GM12878 (cell line): ENCODE data around the gene NHSL1. TPM values are rescaled to one million over a fixed set of nuclear protein-coding genes. Genes with fewer than 3 reads are reported as not detected.
A peak's percentile ranks its signal among the peaks of the same experiment; 100 is the strongest.

Source experiments
- ATAC-seq: fragments of 200-7000 bp; cut with Tn5 transposase; 3 replicates; pipeline ENCODE4 v1.9.1; 2020; ENCODE audit warnings: mild to moderate bottlenecking, moderate library complexity
- BruUV-seq: library from RNA; stranded (reverse); fragments of 400-500 nt; replicated peaks from 2 replicates; lab custom pipeline; 2021; lab: Mats Ljungman, UMichigan
- CTCF ChIA-PET: fragments of 300-600 bp; sonication (Branson Sonifier 250); formaldehyde crosslinking; extraction: SDS; loops from one replicate; lab custom pipeline; 2021; ENCODE audit warnings: inconsistent platforms; lab: Yijun Ruan, JAX
- POLR2A ChIA-PET: fragments of 350-600 bp; formaldehyde crosslinking; extraction: SDS; loops from one replicate; lab custom pipeline; 2021; ENCODE audit warnings: inconsistent platforms; lab: Charles Lee
- RAD21 ChIA-PET: fragments of 300-600 bp; sonication (Branson Sonifier 250); formaldehyde crosslinking; loops from one replicate; lab custom pipeline; 2023; ENCODE audit warnings: antibody characterized with exemption; ENCODE audit not compliant: unreplicated experiment; lab: Charles Lee
- SMC1A ChIA-PET: fragments of 300-600 bp; sonication (Branson Sonifier 250); formaldehyde crosslinking; loops from one replicate; lab custom pipeline; 2023; ENCODE audit not compliant: unreplicated experiment, uncharacterized antibody; lab: Charles Lee
- DNase-seq: peaks from one replicate; pipeline ENCODE4 v3.0.0-alpha.2; 2011; ENCODE audit warnings: low read depth, low spot score
- FAIRE-seq: peaks from 3 replicates; lab custom pipeline; 2011; peaks lifted over from hg19 to GRCh38; lab: Jason Lieb, UNC
- H2AFZ ChIP-seq: 2 replicates; pipeline ENCODE4 v1.6.0; 2011; ENCODE audit warnings: low read depth, low read length, control low read depth; ENCODE audit not compliant: control insufficient read depth
- H3K27ac ChIP-seq: 2 replicates; pipeline ENCODE4 v1.5.1; 2011; ENCODE audit warnings: control low read depth; ENCODE audit not compliant: control insufficient read depth, insufficient read depth
- H3K27me3 ChIP-seq, 2 experiments: replicated peaks in 1 of 2; 2 replicates each; pipeline versions ENCODE4 v1.6.0 to v1.6.1; 2011; ENCODE audit warnings: low read length in 1 of 2; ENCODE audit not compliant: control insufficient read depth in 2 of 2, insufficient read depth in 2 of 2
- H3K36me3 ChIP-seq, 2 experiments: 2 replicates each; pipeline ENCODE4 v1.5.1; 2011; ENCODE audit warnings: low read length in 1 of 2; ENCODE audit not compliant: control insufficient read depth in 2 of 2, insufficient read depth in 2 of 2
- H3K4me1 ChIP-seq: 2 replicates; pipeline ENCODE4 v1.6.1; 2011; ENCODE audit warnings: mild to moderate bottlenecking, low read length, moderate library complexity, mixed read lengths; ENCODE audit not compliant: control insufficient read depth, insufficient read depth
- H3K4me2 ChIP-seq: 2 replicates; pipeline ENCODE4 v1.6.0; 2011; ENCODE audit warnings: control low read depth; ENCODE audit not compliant: control insufficient read depth, insufficient read depth
- H3K4me3 ChIP-seq: fragments of 200-600 bp; sonication (generic); 2 replicates; pipeline ENCODE4 v1.5.1; 2016
- H3K79me2 ChIP-seq: 2 replicates; pipeline ENCODE4 v1.6.0; 2011; ENCODE audit warnings: low read length; ENCODE audit not compliant: control insufficient read depth, insufficient read depth
- H3K9ac ChIP-seq: 2 replicates; pipeline ENCODE4 v1.8.0; 2011; ENCODE audit warnings: low read length, control low read depth, mixed read lengths; ENCODE audit not compliant: control insufficient read depth, insufficient read depth
- H3K9me3 ChIP-seq: replicated peaks from 3 replicates; pipeline ENCODE4 v1.5.1; 2011; ENCODE audit warnings: mild to moderate bottlenecking, low read length; ENCODE audit not compliant: control insufficient read depth, insufficient read depth
- H4K20me1 ChIP-seq: 2 replicates; pipeline ENCODE4 v1.6.0; 2011; ENCODE audit not compliant: control insufficient read depth, insufficient read depth
- ASH2L ChIP-seq: fragments of 300-600, 200-600 bp; sonication (generic); IDR thresholded peaks from 2 replicates; pipeline ENCODE4 v1.6.1; 2017; ENCODE audit warnings: low read depth, mild to moderate bottlenecking, borderline replicate concordance
- ATF3 ChIP-seq: IDR thresholded peaks from 2 replicates; pipeline ENCODE4 v1.6.1; 2011; ENCODE audit warnings: low read depth, mild to moderate bottlenecking, low read length, moderate library complexity, borderline replicate concordance; ENCODE audit errors: extremely low read depth
- BCL11A ChIP-seq: IDR thresholded peaks from 2 replicates; pipeline ENCODE4 v1.6.1; 2011; ENCODE audit warnings: low read depth, low read length
- CBX3 ChIP-seq: fragments of 200-600 bp; sonication (generic); IDR thresholded peaks from 2 replicates; pipeline ENCODE4 v1.6.1; 2016; ENCODE audit warnings: low read depth, borderline replicate concordance
- CHD4 ChIP-seq: fragments of 200-600 bp; sonication (generic); IDR thresholded peaks from 2 replicates; pipeline ENCODE4 v1.6.1; 2016; ENCODE audit warnings: mild to moderate bottlenecking
- EGR1 ChIP-seq, 2 experiments: IDR thresholded peaks; 1 replicate in 1 of 2; 2 replicates in 1 of 2; pipeline ENCODE4 v1.6.1; 2011 to 2012; ENCODE audit warnings: low read depth in 2 of 2, low read length in 2 of 2, borderline replicate concordance in 1 of 2, mild to moderate bottlenecking in 1 of 2, moderate library complexity in 1 of 2
- GABPA ChIP-seq: IDR thresholded peaks from 2 replicates; pipeline ENCODE4 v1.6.1; 2014; ENCODE audit warnings: antibody characterized with exemption, low read depth, mild to moderate bottlenecking, inconsistent platforms
- HDAC6 ChIP-seq: fragments of 200-600 bp; sonication (generic); IDR thresholded peaks from one replicate; pipeline ENCODE4 v1.8.0; 2017; ENCODE audit warnings: antibody characterized with exemption; ENCODE audit not compliant: unreplicated experiment
- JUND ChIP-seq: IDR thresholded peaks from 2 replicates; pipeline ENCODE4 v1.6.1; 2012; ENCODE audit warnings: low read depth, mild to moderate bottlenecking, low read length, improper control_type of control experiment, moderate library complexity
- MEF2B ChIP-seq: fragments of 450-650 bp; IDR thresholded peaks from 2 replicates; pipeline ENCODE4 v1.6.1; 2018; ENCODE audit warnings: mild to moderate bottlenecking, moderate library complexity; ENCODE audit not compliant: partially characterized antibody, poor library complexity, severe bottlenecking
- NFYA ChIP-seq: IDR thresholded peaks from 2 replicates; pipeline ENCODE4 v1.6.1; 2011; ENCODE audit warnings: low read depth, mild to moderate bottlenecking, low read length, improper control_type of control experiment, borderline replicate concordance
- POLR2A ChIP-seq: IDR thresholded peaks from 2 replicates; pipeline ENCODE4 v1.6.1; 2011; ENCODE audit warnings: low read depth, mild to moderate bottlenecking, low read length
- SMAD5 ChIP-seq: IDR thresholded peaks from 2 replicates; pipeline ENCODE4 v1.6.1; 2016; ENCODE audit warnings: antibody characterized with exemption, low read depth
- TARDBP ChIP-seq: IDR thresholded peaks from 2 replicates; pipeline ENCODE4 v1.6.1; 2016; ENCODE audit warnings: borderline replicate concordance
- USF2 ChIP-seq: IDR thresholded peaks from 2 replicates; pipeline ENCODE4 v1.6.1; 2011; ENCODE audit warnings: low read depth, low read length, improper control_type of control experiment, borderline replicate concordance
- YBX1 ChIP-seq: fragments of 450-650 bp; IDR thresholded peaks from 2 replicates; pipeline ENCODE4 v1.6.1; 2016; ENCODE audit warnings: antibody characterized with exemption
- ZBED1 ChIP-seq: IDR thresholded peaks from 2 replicates; pipeline ENCODE4 v1.6.1; 2016; ENCODE audit warnings: borderline replicate concordance
- in situ Hi-C: fragments of 300-500 bp; cut with MboI; formaldehyde crosslinking; loops from 9 replicates; pipeline ENCODE4 v1.14.3; 2018; ENCODE audit warnings: mixed read lengths
- intact Hi-C: fragments of 100-400 bp; cut with micrococcal nuclease; formaldehyde crosslinking; loops from one replicate; pipeline ENCODE4 v1.14.2; 2022; ENCODE audit not compliant: unreplicated experiment
- polyA plus RNA-seq, 11 experiments: library from polyadenylated mRNA; depleted of rRNA in 4 of 11; unstranded in 6 of 11; stranded (reverse) in 5 of 11; fragments of >200 nt; fragmentation: Nextera tagmentation in 4 of 11; fragmentation: Illumina TruSeq in 1 of 11; extraction: Ambion mirVana in 4 of 11; extraction: Trizol in 1 of 11; gene quantifications; 1 replicate in 1 of 11; 2 replicates in 10 of 11; pipeline versions ENCODE4 v1.2.1 to v1.2.3, GENCODE V29; 2011 to 2016; ENCODE audit warnings: inconsistent platforms in 2 of 11, missing spikeins in 2 of 11, low read depth in 1 of 11
- total RNA-seq, 4 experiments: library from RNA; depleted of rRNA in 3 of 4; stranded (reverse); fragments of >200 nt in 3 of 4; fragmentation: Illumina TruSeq in 1 of 4; extraction: Trizol in 1 of 4; gene quantifications; 2 replicates each; pipeline versions ENCODE4 v1.2.1 to v1.2.3, GENCODE V29; 2013 to 2021
- TF ChIP-seq, protein P1 (sequence below): IDR thresholded peaks from 2 replicates; pipeline ENCODE4 v1.6.1; 2011; ENCODE audit warnings: mild to moderate bottlenecking, low read depth, low read length, moderate library complexity; ENCODE audit not compliant: insufficient replicate concordance
- TF ChIP-seq, protein P2 (sequence below): IDR thresholded peaks from 2 replicates; pipeline ENCODE4 v1.6.1; 2012; ENCODE audit warnings: low read length, inconsistent platforms

NHSL1 gene
- total and polyA plus RNA-seq, 10 of the 15 experiments (the other 5 are each of a cell fraction or from before 2014, with no cell fraction given) = 0.26 to 14.1 (median 0.90) TPM

- no peak for FAIRE-seq
- no peaks in the 10 kb centered on the region for H4K20me1 ChIP-seq
- TF ChIP-seq, protein P1, sequence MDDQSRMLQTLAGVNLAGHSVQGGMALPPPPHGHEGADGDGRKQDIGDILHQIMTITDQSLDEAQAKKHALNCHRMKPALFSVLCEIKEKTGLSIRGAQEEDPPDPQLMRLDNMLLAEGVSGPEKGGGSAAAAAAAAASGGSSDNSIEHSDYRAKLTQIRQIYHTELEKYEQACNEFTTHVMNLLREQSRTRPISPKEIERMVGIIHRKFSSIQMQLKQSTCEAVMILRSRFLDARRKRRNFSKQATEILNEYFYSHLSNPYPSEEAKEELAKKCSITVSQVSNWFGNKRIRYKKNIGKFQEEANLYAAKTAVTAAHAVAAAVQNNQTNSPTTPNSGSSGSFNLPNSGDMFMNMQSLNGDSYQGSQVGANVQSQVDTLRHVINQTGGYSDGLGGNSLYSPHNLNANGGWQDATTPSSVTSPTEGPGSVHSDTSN = no peak
- TF ChIP-seq ASH2L = no peak
- TF ChIP-seq, protein P2, sequence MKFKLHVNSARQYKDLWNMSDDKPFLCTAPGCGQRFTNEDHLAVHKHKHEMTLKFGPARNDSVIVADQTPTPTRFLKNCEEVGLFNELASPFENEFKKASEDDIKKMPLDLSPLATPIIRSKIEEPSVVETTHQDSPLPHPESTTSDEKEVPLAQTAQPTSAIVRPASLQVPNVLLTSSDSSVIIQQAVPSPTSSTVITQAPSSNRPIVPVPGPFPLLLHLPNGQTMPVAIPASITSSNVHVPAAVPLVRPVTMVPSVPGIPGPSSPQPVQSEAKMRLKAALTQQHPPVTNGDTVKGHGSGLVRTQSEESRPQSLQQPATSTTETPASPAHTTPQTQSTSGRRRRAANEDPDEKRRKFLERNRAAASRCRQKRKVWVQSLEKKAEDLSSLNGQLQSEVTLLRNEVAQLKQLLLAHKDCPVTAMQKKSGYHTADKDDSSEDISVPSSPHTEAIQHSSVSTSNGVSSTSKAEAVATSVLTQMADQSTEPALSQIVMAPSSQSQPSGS = no peak
- no peak for TF ChIP-seq CBX3
- TF ChIP-seq ATF3 = no peak
- TF ChIP-seq NFYA = no peak
- TF ChIP-seq HDAC6 = no peak
- no peak for TF ChIP-seq USF2
- no peak for TF ChIP-seq GABPA
- no peak for TF ChIP-seq SMAD5
- TF ChIP-seq CHD4 = no peak
- TF ChIP-seq TARDBP = no peak
- no peak for TF ChIP-seq MEF2B
- TF ChIP-seq YBX1 = no peak
- TF ChIP-seq POLR2A = no peak
- no peak for TF ChIP-seq ZBED1
- TF ChIP-seq BCL11A = no peak
- TF ChIP-seq EGR1 (IDR thresholded peaks at IDR 0.05; ENCODE audit: borderline replicate concordance in 1 of 2, low read depth in 2 of 2, low read length in 2 of 2) = no peak
- no peak for TF ChIP-seq JUND
- H3K4me2 ChIP-seq = no peak overlapping the region
- no peak overlapping the region for H3K4me3 ChIP-seq
- in situ Hi-C loops (no loop called here), intact Hi-C loops (loop anchor here (10.0 kb wide), 1 partner anchor 247 kb away; no protein-coding TSS in a partner anchor)
- no peaks in the 10 kb centered on the region; the same call in 2 of the 3 replicates for H3K9me3 ChIP-seq
- H3K4me1 ChIP-seq = no peaks in the 10 kb centered on the region; the same call in 1 of the 2 replicates
- no TSS peak for BruUV-seq
- CTCF ChIA-PET = interaction anchor here (0.6 to 7.6 kb wide), 15 partner anchors 8 to 701 kb away, joined by 3 to 65 read pairs (median 5); no protein-coding TSS in a partner anchor
- RAD21 ChIA-PET = interaction anchor here (0.6 to 1.3 kb wide), 3 partner anchors 85 to 402 kb away, joined by 3 to 5 read pairs (median 3); no protein-coding TSS in a partner anchor
- DNase-seq = no peak
- no peaks in the 10 kb centered on the region for H3K36me3 ChIP-seq
- POLR2A ChIA-PET = interaction anchor here (0.6 kb wide), 2 partner anchors 51 to 645 kb away, joined by 4 to 6 read pairs; no protein-coding TSS in a partner anchor
- H3K27ac ChIP-seq = no peak overlapping the region
- H2AFZ ChIP-seq = no peak overlapping the region
- H3K9ac ChIP-seq = no peak overlapping the region
- H3K79me2 ChIP-seq = no peaks in the 10 kb centered on the region
- peak; percentile 50 for ATAC-seq
- SMC1A ChIA-PET = interaction anchor here (0.6 to 3.4 kb wide), 8 partner anchors 8 to 517 kb away, joined by 3 to 14 read pairs (median 3); no protein-coding TSS in a partner anchor
- H3K27me3 ChIP-seq = 0 out of 4 replicates have a peak, but pooled peaks cover 0 to 2% of the 10 kb centered on the region in 2 experiments
Observed at GRCh38 chr6:138518054-138518453, 18.8 kb upstream of the NHSL1 start.
